ENCODE measurements around the gene CBLN3.

DNA sequence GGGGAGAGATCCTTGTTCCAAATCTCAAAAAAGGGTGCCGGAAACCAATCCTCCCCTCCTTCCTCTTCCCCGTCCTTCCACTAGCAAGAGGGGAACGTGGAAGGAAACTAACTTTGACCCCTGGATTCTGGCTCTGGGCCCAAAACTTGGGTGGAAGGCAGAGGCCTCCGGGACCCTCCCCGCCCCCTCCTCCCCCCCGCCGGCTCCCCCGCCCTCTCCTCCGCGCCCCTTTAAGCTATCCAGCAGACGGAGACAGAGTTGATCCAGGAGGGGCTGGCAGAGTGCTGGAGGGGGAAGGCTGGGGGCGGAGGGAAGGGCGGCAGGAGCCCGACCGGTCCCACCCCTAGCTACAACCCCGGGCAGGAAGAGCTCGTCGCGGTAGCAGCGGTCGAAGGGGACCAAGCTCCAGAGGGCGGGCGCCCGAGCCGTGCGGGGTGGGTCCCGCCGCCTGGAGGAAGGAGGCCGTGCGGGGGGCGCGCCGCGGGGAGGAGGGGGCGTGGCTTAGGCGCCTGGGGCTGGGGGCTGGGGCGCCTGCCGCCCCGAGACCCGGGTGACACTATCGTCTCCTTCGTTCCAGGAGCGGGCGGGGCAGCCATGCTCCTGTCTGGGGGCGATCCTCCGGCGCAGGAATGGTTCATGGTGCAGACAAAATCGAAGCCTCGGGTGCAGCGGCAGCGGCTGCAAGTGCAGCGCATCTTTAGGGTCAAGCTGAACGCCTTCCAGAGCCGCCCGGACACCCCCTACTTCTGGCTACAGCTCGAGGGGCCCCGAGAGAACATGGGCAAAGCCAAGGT is 30.6 kb downstream of the CBLN3 start, which contains the start of gene NYNRIN:
- TF ChIP-seq EP300 (IDR thresholded peaks at IDR 0.05; ENCODE audit: low read depth), result no peak
- TF ChIP-seq, protein P1, sequence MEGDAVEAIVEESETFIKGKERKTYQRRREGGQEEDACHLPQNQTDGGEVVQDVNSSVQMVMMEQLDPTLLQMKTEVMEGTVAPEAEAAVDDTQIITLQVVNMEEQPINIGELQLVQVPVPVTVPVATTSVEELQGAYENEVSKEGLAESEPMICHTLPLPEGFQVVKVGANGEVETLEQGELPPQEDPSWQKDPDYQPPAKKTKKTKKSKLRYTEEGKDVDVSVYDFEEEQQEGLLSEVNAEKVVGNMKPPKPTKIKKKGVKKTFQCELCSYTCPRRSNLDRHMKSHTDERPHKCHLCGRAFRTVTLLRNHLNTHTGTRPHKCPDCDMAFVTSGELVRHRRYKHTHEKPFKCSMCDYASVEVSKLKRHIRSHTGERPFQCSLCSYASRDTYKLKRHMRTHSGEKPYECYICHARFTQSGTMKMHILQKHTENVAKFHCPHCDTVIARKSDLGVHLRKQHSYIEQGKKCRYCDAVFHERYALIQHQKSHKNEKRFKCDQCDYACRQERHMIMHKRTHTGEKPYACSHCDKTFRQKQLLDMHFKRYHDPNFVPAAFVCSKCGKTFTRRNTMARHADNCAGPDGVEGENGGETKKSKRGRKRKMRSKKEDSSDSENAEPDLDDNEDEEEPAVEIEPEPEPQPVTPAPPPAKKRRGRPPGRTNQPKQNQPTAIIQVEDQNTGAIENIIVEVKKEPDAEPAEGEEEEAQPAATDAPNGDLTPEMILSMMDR (IDR thresholded peaks at IDR 0.05), result no peak
